RWPE2 (cell line): ENCODE results near the gene HIC1.

Source experiments
- ATAC-seq: fragments of 200-7000 bp; cut with Tn5 transposase; 3 replicates; pipeline ENCODE4 v1.9.1; 2021; ENCODE audit warnings: low read depth
- DNase-seq: peaks from one replicate; pipeline ENCODE4 v3.0.0-alpha.2; 2020; ENCODE audit warnings: low spot score
- H3K27ac ChIP-seq: fragments of 450-650 bp; 2 replicates; pipeline ENCODE4 v1.5.1; 2017; ENCODE audit warnings: mild to moderate bottlenecking; ENCODE audit not compliant: poor library complexity, severe bottlenecking
- H3K27me3 ChIP-seq: fragments of 250-450 bp; sonication (Bioruptor Pico); 2 replicates; pipeline ENCODE4 v1.5.1; 2021; ENCODE audit warnings: mild to moderate bottlenecking, moderate library complexity; ENCODE audit not compliant: insufficient read depth, poor library complexity, severe bottlenecking
- H3K36me3 ChIP-seq: fragments of 250-450 bp; sonication (Bioruptor Pico); 2 replicates; pipeline ENCODE4 v1.5.1; 2020; ENCODE audit warnings: low read depth, mild to moderate bottlenecking, moderate library complexity
- H3K4me1 ChIP-seq: fragments of 250-450 bp; sonication (Bioruptor Pico); 2 replicates; pipeline ENCODE4 v1.5.1; 2021; ENCODE audit warnings: mild to moderate bottlenecking, moderate library complexity; ENCODE audit not compliant: insufficient read depth, poor library complexity, severe bottlenecking
- H3K4me3 ChIP-seq: fragments of 250-450 bp; sonication (Bioruptor Pico); 2 replicates; pipeline ENCODE4 v1.5.1; 2021; ENCODE audit warnings: mild to moderate bottlenecking, moderate library complexity; ENCODE audit not compliant: severe bottlenecking
- H3K9me3 ChIP-seq: fragments of 250-450 bp; sonication (Bioruptor Pico); 2 replicates; pipeline ENCODE4 v1.5.1; 2021; ENCODE audit warnings: mild to moderate bottlenecking, moderate library complexity; ENCODE audit not compliant: severe bottlenecking
- TF ChIP-seq, protein P1 (sequence below): fragments of 450-650 bp; IDR thresholded peaks from one replicate; pipeline ENCODE4 v1.5.1; 2017; ENCODE audit warnings: mild to moderate bottlenecking, moderate library complexity; ENCODE audit not compliant: poor library complexity, severe bottlenecking

The HIC1 gene

DNA sequence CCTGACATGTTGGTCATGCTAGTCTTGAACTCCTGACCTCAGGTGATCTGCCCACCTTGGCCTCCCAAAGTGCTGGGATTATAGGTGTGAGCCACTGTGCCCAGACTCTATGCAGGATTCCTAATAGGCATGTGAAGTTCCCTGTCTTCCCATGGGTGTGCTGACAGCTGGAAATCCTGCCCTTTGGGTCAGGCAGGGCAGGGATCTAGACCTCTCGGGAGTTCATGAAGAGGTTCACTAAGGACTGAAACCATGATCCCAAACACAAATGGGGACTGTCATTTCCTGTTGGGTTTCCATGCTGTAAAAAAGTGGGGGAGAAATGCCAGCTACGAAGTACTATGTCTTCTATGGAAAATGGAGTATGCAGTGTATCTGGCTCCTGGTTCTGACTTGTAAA, 52.1 kb downstream of the HIC1 start:
- no peaks in the 10 kb centered on the region for H3K27me3 ChIP-seq
- no peak for ATAC-seq
- H3K36me3 ChIP-seq: no peaks in the 10 kb centered on the region
- H3K4me3 ChIP-seq: no peak overlapping the region
- H3K27ac ChIP-seq: no peak overlapping the region
- TF ChIP-seq, protein P1, sequence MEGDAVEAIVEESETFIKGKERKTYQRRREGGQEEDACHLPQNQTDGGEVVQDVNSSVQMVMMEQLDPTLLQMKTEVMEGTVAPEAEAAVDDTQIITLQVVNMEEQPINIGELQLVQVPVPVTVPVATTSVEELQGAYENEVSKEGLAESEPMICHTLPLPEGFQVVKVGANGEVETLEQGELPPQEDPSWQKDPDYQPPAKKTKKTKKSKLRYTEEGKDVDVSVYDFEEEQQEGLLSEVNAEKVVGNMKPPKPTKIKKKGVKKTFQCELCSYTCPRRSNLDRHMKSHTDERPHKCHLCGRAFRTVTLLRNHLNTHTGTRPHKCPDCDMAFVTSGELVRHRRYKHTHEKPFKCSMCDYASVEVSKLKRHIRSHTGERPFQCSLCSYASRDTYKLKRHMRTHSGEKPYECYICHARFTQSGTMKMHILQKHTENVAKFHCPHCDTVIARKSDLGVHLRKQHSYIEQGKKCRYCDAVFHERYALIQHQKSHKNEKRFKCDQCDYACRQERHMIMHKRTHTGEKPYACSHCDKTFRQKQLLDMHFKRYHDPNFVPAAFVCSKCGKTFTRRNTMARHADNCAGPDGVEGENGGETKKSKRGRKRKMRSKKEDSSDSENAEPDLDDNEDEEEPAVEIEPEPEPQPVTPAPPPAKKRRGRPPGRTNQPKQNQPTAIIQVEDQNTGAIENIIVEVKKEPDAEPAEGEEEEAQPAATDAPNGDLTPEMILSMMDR: no peak
- H3K4me1 ChIP-seq: no peaks in the 10 kb centered on the region
- no peaks in the 10 kb centered on the region for H3K9me3 ChIP-seq
- no peak for DNase-seq

DNA sequence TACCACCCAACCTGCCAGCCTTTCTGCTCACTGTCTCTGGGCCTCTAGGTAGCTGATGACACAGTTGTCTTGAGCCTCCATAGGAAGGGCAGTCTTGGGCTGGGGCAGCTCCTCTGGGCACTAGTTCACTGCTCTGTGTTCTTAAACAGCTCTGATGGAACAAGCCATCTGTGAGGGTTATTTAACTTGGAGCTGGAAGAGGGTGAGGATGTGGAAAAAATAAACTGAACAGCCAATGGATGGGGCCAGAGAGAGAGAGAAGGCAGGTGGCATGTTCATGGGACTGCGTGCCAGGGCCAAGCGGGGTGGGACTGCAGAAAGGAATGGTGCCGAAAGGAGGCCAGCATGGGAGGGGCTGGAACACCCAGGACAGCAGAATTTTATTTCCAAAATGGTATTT, 52.6 kb downstream of the HIC1 start:
- Histone ChIP-seq H3K36me3 (no peaks in the 10 kb centered on the region), H3K4me1 (no peaks in the 10 kb centered on the region), H3K4me3 (no peak overlapping the region), H3K27ac (no peak overlapping the region), H3K9me3 (no peaks in the 10 kb centered on the region), H3K27me3 (no peaks in the 10 kb centered on the region)
- TF ChIP-seq, protein P1: no peak
- ATAC-seq (no peak), DNase-seq (no peak)

DNA sequence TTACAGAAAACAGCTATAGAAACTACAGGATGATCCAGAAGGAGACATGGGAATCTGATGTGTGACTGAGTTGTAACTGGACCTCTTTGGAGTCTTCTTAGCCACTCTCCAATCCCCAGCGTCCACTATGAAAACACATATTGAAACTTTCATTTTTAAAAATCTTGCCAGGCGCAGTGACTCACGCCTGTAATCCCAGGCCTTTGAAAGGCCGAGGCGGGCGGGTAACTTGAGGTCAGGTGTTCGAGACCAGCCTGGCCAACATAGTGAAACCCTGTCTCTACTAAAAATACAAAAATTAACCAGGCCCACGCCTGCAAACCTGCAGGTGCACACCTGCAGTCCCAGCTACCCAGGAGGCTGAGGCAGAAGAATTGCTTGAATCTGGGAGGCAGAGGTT, 53.3 kb downstream of the HIC1 start:
- no peaks in the 10 kb centered on the region for H3K36me3 ChIP-seq
- no peaks in the 10 kb centered on the region for H3K9me3 ChIP-seq
- TF ChIP-seq, protein P1: no peak
- no peaks in the 10 kb centered on the region for H3K27me3 ChIP-seq
- H3K4me3 ChIP-seq: no peak overlapping the region
- DNase-seq (no peak), ATAC-seq (no peak)
- no peaks in the 10 kb centered on the region for H3K4me1 ChIP-seq
- no peak overlapping the region for H3K27ac ChIP-seq

DNA sequence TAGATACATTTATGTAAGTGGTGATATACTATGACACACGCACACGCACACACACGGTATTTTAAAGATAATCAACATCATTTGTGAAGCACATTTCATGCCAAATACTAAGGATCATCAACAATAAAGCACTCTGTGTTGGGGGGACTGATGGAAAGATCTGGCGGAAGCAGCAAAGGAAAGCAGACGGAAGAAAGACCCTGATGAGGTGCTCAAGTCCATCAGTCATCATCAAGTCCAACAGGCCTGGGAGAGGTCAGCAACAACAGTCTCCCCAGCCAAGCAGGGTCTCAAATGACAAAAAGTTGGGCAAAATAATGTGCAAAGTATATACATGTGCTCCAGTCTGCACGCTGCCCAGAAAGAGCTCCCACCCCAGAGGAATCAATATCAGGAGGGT, 55.5 kb downstream of the HIC1 start:
- Histone ChIP-seq H3K4me3 (no peak overlapping the region), H3K27ac (no peak overlapping the region), H3K27me3 (no peaks in the 10 kb centered on the region), H3K36me3 (no peaks in the 10 kb centered on the region), H3K4me1 (no peaks in the 10 kb centered on the region), H3K9me3 (no peaks in the 10 kb centered on the region)
- TF ChIP-seq, protein P1: no peak
- no peak for DNase-seq
- ATAC-seq: no peak

DNA sequence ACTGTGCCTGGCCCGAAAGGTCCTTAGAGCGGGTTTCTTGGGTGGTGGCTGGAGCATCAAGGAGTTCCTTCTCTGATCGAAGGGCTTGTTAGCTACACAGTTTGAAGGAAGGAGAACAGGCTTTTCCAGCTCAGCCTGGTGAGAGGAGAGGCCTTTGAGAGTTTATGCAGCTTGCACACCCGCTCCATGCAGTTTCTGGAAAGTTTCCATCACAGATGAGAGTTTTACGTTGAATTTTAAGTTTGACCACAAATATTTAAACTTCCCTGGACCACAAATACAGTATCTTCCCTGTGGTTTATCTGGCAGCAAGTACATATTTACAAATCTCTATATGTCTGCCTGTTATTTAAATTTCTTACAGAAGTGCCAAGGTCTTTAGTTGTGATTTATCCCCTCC, 56.8 kb downstream of the HIC1 start:
- H3K27me3 ChIP-seq: no peaks in the 10 kb centered on the region
- ATAC-seq: no peak
- H3K27ac ChIP-seq: no peak overlapping the region
- H3K4me3 ChIP-seq: no peak overlapping the region
- no peaks in the 10 kb centered on the region for H3K36me3 ChIP-seq
- TF ChIP-seq, protein P1: no peak
- no peaks in the 10 kb centered on the region for H3K4me1 ChIP-seq
- DNase-seq: no peak
- no peaks in the 10 kb centered on the region for H3K9me3 ChIP-seq
